Caco-2 (cell line): Measurements from ENCODE around the gene PTPRN2. TPM values are rescaled to one million over a fixed set of nuclear protein-coding genes. Genes with fewer than 3 reads are reported as not detected.

Experiments used
- BruUV-seq: library from RNA; stranded (reverse); fragments of 400-500 nt; replicated peaks from 2 replicates; lab custom pipeline; 2021; lab: Mats Ljungman, UMichigan
- CTCF ChIA-PET: fragments of 300-600 bp; sonication (Branson Sonifier 250); formaldehyde crosslinking; loops from one replicate; lab custom pipeline; 2022; ENCODE audit warnings: antibody characterized with exemption; lab: Charles Lee
- POLR2A ChIA-PET: fragments of 300-600 bp; sonication (Branson Sonifier 250); formaldehyde crosslinking; loops from one replicate; lab custom pipeline; 2022; ENCODE audit warnings: antibody characterized with exemption; lab: Charles Lee
- DNase-seq, 2 experiments: peaks; one replicate each; pipeline versions ENCODE4 v3.0.0 to v3.0.0-alpha.2; 2020 to 2022
- H3K27me3 ChIP-seq: replicated peaks from 2 replicates; pipeline ENCODE4 v1.6.0; 2011; ENCODE audit warnings: low read length; ENCODE audit not compliant: control insufficient read depth, insufficient read depth
- H3K36me3 ChIP-seq: 2 replicates; pipeline ENCODE4 v1.5.1; 2011; ENCODE audit warnings: low read length; ENCODE audit not compliant: control insufficient read depth, insufficient read depth
- H3K4me1 ChIP-seq: fragments of 250-450 bp; sonication (Bioruptor Pico); 2 replicates; pipeline ENCODE4 v1.5.1; 2020; ENCODE audit warnings: mild to moderate bottlenecking
- H3K4me3 ChIP-seq: 2 replicates; pipeline ENCODE4 v1.5.1; 2011; ENCODE audit warnings: low read depth, mild to moderate bottlenecking, control low read depth, low read length
- H3K9me3 ChIP-seq: fragments of 250-450 bp; sonication (Bioruptor Pico); 2 replicates; pipeline ENCODE4 v1.5.1; 2020; ENCODE audit warnings: mild to moderate bottlenecking, moderate library complexity
- H3K27ac Mint-ChIP-seq: one replicate; pipeline ENCODE4 v1.8.0; 2022; ENCODE audit warnings: mixed read lengths; ENCODE audit not compliant: unreplicated experiment
- H3K27me3 Mint-ChIP-seq: one replicate; pipeline ENCODE4 v1.8.0; 2022; ENCODE audit warnings: mixed read lengths; ENCODE audit not compliant: insufficient read depth, unreplicated experiment
- H3K36me3 Mint-ChIP-seq: one replicate; pipeline ENCODE4 v1.8.0; 2022; ENCODE audit warnings: mild to moderate bottlenecking, mixed read lengths; ENCODE audit not compliant: insufficient read depth, unreplicated experiment
- H3K4me1 Mint-ChIP-seq: one replicate; pipeline ENCODE4 v1.8.0; 2022; ENCODE audit warnings: low read depth, mixed read lengths; ENCODE audit not compliant: unreplicated experiment
- H3K4me3 Mint-ChIP-seq: one replicate; pipeline ENCODE4 v1.8.0; 2022; ENCODE audit warnings: mild to moderate bottlenecking, moderate library complexity, mixed read lengths; ENCODE audit not compliant: unreplicated experiment
- H3K9me3 Mint-ChIP-seq: one replicate; pipeline ENCODE4 v1.8.0; 2022; ENCODE audit warnings: mixed read lengths; ENCODE audit not compliant: unreplicated experiment
- intact Hi-C: fragments of 100-400 bp; cut with micrococcal nuclease; formaldehyde crosslinking; loops from one replicate; pipeline ENCODE4 v1.10.0; 2022; ENCODE audit not compliant: unreplicated experiment
- total RNA-seq: library from RNA; stranded (reverse); gene quantifications from 2 replicates; pipeline ENCODE4 v1.2.3, GENCODE V29; 2022
- TF ChIP-seq, protein P1 (sequence below), 2 experiments: fragments of 200-600 bp in 1 of 2; IDR thresholded peaks; 1 replicate in 1 of 2; 2 replicates in 1 of 2; pipeline versions ENCODE4 v1.5.1 to v1.8.0; 2011 to 2022; ENCODE audit warnings: antibody characterized with exemption in 1 of 2, control low read depth in 1 of 2, inconsistent platforms in 1 of 2, low read depth in 1 of 2, low read length in 1 of 2, mild to moderate bottlenecking in 1 of 2, moderate library complexity in 1 of 2; ENCODE audit not compliant: insufficient read depth in 1 of 2, severe bottlenecking in 1 of 2, unreplicated experiment in 1 of 2

Gene PTPRN2
- total RNA-seq, 1 experiment from 2014 or later, result 1.4 TPM

DNA sequence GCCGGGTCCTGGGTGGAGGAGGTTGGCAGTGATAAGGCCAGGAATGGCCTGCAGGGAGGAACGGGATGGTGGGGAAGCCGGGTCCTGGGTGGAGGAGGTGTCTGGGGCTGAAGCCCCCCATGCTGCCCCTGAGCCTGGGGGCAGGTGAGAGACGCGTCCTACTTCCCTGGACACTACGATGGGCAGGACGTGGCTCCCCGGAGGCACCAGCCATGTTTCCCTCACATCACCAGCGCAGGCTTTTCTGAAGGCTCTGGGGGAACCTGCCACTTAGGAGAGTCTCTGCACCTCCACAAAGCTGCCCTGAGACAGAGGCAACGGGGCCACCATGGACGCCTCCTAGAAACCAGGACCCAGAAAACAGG lies 926.0 kb downstream of the PTPRN2 start:
- Histone ChIP-seq H3K9me3 (no peaks in the 10 kb centered on the region), H3K36me3 (no peaks in the 10 kb centered on the region), H3K27me3 (no peaks in the 10 kb centered on the region), H3K4me3 (no peak overlapping the region), H3K4me1 (no peaks in the 10 kb centered on the region)
- no peaks in the 10 kb centered on the region for H3K9me3 Mint-ChIP-seq
- CTCF ChIA-PET, result no interaction called here
- intact Hi-C loops, result no loop called here
- no TSS peak for BruUV-seq
- TF ChIP-seq, protein P1, sequence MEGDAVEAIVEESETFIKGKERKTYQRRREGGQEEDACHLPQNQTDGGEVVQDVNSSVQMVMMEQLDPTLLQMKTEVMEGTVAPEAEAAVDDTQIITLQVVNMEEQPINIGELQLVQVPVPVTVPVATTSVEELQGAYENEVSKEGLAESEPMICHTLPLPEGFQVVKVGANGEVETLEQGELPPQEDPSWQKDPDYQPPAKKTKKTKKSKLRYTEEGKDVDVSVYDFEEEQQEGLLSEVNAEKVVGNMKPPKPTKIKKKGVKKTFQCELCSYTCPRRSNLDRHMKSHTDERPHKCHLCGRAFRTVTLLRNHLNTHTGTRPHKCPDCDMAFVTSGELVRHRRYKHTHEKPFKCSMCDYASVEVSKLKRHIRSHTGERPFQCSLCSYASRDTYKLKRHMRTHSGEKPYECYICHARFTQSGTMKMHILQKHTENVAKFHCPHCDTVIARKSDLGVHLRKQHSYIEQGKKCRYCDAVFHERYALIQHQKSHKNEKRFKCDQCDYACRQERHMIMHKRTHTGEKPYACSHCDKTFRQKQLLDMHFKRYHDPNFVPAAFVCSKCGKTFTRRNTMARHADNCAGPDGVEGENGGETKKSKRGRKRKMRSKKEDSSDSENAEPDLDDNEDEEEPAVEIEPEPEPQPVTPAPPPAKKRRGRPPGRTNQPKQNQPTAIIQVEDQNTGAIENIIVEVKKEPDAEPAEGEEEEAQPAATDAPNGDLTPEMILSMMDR (IDR thresholded peaks at IDR 0.05; ENCODE audit: insufficient read depth in 1 of 2, low read depth in 1 of 2, low read length in 1 of 2, severe bottlenecking in 1 of 2, unreplicated experiment in 1 of 2), result no peak
- no peak overlapping the region for H3K4me3 Mint-ChIP-seq
- H3K4me1 Mint-ChIP-seq, result no peaks in the 10 kb centered on the region
- H3K36me3 Mint-ChIP-seq, result no peaks in the 10 kb centered on the region
- POLR2A ChIA-PET, result no interaction called here
- no peak overlapping the region for H3K27ac Mint-ChIP-seq
- DNase-seq, result no peak
- no peaks in the 10 kb centered on the region for H3K27me3 Mint-ChIP-seq

DNA sequence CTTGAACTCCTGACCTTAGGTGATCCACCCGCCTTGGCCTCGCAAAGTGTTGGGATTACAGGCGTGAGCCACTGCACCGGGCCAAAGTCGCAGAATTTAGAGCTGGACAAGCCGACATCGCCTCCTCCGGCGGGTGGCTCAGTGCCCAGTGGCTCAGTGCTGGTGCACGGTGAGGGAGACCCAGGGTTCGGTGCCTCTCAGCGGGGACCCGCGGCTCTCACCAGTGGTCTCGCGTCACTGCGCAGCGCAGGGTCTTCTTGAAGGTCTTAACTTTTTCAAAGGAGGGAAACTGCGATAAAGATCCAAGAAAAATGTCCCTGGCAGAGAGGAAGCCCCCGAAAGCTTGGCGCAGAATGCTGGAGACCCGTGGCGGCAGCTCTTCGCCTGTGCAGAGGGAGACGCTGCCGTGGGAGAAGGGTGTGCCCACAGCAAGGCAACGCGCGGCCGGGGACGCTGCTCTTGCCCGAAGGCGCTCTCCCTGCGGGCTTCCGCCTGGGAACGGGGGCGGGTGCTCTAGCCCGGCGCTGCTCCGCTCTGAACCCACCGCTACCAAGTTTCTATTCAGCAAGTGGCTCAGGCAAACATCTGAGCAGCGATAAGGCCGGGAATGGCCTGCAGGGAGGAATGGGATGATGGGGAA lies 926.5 kb downstream of the PTPRN2 start:
- intact Hi-C loops, result no loop called here
- no TSS peak for BruUV-seq

DNA sequence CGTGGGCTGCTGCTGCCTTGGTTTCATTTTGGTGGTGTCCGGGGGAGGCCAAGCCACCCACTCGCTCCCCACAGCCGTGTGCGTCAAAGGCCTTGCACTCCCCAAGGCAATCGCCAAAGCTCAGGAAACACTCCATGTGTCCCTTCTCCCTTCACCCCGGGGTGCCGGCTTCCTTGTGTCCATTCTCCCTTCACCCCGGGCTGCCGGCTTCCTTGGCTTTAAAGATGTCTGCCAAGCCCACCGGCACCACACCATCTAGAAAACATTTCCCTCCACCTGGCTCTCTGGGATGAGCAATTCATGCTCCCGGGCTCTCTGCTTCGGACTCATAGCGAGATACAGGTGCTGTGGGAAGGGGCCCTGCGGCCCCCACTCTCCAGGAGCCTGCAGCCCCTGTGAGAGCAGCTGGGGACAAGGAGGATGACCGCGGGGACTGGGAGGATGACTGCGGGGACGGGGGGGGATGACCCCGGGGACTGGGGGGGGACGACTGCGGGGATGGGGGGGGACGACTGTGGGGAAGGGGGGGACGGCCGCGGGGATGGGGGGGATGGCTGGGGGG lies 928.7 kb downstream of the PTPRN2 start:
- no peaks in the 10 kb centered on the region for H3K4me1 ChIP-seq
- no peaks in the 10 kb centered on the region for H3K4me1 Mint-ChIP-seq
- no peaks in the 10 kb centered on the region for H3K36me3 ChIP-seq
- no TSS peak for BruUV-seq
- intact Hi-C loops, result no loop called here
- H3K9me3 ChIP-seq, result no peaks in the 10 kb centered on the region
- ChIA-PET CTCF (no interaction called here), POLR2A (no interaction called here)
- TF ChIP-seq, protein P1 (IDR thresholded peaks at IDR 0.05; ENCODE audit: insufficient read depth in 1 of 2, low read depth in 1 of 2, low read length in 1 of 2, severe bottlenecking in 1 of 2, unreplicated experiment in 1 of 2), result no peak
- no peak overlapping the region for H3K4me3 ChIP-seq
- no peaks in the 10 kb centered on the region for H3K9me3 Mint-ChIP-seq
- H3K27me3 Mint-ChIP-seq, result no peaks in the 10 kb centered on the region
- H3K36me3 Mint-ChIP-seq, result no peaks in the 10 kb centered on the region
- no peak overlapping the region for H3K27ac Mint-ChIP-seq
- H3K27me3 ChIP-seq, result no peaks in the 10 kb centered on the region
- H3K4me3 Mint-ChIP-seq, result no peak overlapping the region
- DNase-seq, result no peak

More for the DNA sequence above, 926.5 kb downstream of the PTPRN2 start:
- Mint-ChIP-seq H3K27ac (no peak overlapping the region), H3K9me3 (no peaks in the 10 kb centered on the region), H3K4me3 (no peak overlapping the region), H3K4me1 (no peaks in the 10 kb centered on the region), H3K27me3 (no peaks in the 10 kb centered on the region), H3K36me3 (no peaks in the 10 kb centered on the region)
- no peak overlapping the region for H3K4me3 ChIP-seq
- no peaks in the 10 kb centered on the region for H3K9me3 ChIP-seq
- DNase-seq, result no peak
- POLR2A ChIA-PET, result no interaction called here
- no peaks in the 10 kb centered on the region for H3K27me3 ChIP-seq
- TF ChIP-seq, protein P1 (IDR thresholded peaks at IDR 0.05; ENCODE audit: insufficient read depth in 1 of 2, low read depth in 1 of 2, low read length in 1 of 2, severe bottlenecking in 1 of 2, unreplicated experiment in 1 of 2), result no peak
- CTCF ChIA-PET, result no interaction called here
- H3K4me1 ChIP-seq, result no peaks in the 10 kb centered on the region
- no peaks in the 10 kb centered on the region for H3K36me3 ChIP-seq
